GM12891 (cell line): ENCODE measurements around the gene VAPB.

Source experiments
- POLR2A ChIP-seq: IDR thresholded peaks from 2 replicates; pipeline ENCODE4 v1.6.1; 2011; ENCODE audit warnings: low read depth, low read length, control low read depth
- POLR2AphosphoS5 ChIP-seq: IDR thresholded peaks from 2 replicates; pipeline ENCODE4 v1.6.1; 2011; ENCODE audit warnings: low read depth, low read length, control low read depth
- TAF1 ChIP-seq: IDR thresholded peaks from 2 replicates; pipeline ENCODE4 v1.6.1; 2011; ENCODE audit warnings: low read depth, low read length, control low read depth

DNA sequence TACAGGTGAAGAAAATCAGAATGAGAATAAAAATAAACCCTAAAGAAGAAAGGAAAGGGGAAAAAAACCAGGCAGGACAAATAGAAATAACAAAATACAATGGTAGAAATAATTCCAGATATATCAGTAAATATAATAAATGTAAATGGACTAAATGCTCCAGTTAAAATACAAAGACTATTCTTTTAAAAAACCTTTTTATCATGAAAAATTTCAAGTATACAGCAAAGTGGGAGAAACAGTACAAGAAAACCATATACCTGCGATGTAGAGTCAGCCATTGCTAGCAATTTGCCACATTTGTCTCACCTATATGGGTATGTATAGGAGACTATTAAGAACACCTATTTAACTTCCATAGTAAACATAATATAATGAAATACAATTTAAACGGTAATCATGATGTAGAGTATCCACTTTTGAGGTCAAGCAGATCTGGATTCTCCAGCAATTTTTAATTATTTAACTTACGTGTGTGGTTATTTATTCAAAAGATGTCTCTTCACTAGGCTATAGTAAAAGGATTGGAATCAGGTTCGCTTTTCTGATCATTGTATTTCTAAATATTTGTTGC lies 914 bp upstream of the VAPB start:
- TF ChIP-seq POLR2A (no peak), POLR2AphosphoS5 (no peak), TAF1 (no peak)
